ENCODE results near the gene UPB1. TPM values are rescaled to one million over a fixed set of nuclear protein-coding genes. Genes with fewer than 3 reads are reported as not detected.
A peak's percentile ranks its signal among the peaks of the same experiment; 100 is the strongest.

Gene UPB1
- total and polyA plus RNA-seq, 4 experiments from 2014 or later: 1.1 to 1.4 TPM; not detected in 2

- H3K4me3 ChIP-seq (ENCODE audit: low read length in 2 of 2): no peak overlapping the region
- peaks cover 5 to 11% (median 8%) of the 10 kb centered on the region in 4 donors for H3K4me1 Mint-ChIP-seq
- H3K9me3 ChIP-seq (ENCODE audit: control insufficient read depth in 1 of 2, low read length in 2 of 2): no peaks in the 10 kb centered on the region
- H3K9me3 Mint-ChIP-seq: no peaks in the 10 kb centered on the region
- H3K27me3 Mint-ChIP-seq: no peaks in the 10 kb centered on the region
- H3K4me3 Mint-ChIP-seq: no peak overlapping the region
- POLR2A ChIA-PET (ENCODE audit: partially characterized antibody): no interaction called here
- intact Hi-C loops (cut with micrococcal nuclease): no loop called here
- CTCF ChIA-PET (ENCODE audit: partially characterized antibody): no interaction called here
- no peaks in the 10 kb centered on the region for H3K27me3 ChIP-seq (ENCODE audit: insufficient read depth, low read length)
- no peak overlapping the region for H3K27ac Mint-ChIP-seq
- H3K27ac ChIP-seq (ENCODE audit: low read depth, low read length): no peak overlapping the region
- H3K36me3 Mint-ChIP-seq: no peaks in the 10 kb centered on the region
- DNase-seq: no peak
- no peaks in the 10 kb centered on the region for H3K4me1 ChIP-seq (ENCODE audit: insufficient read depth, low read length)
- H3K36me3 ChIP-seq (ENCODE audit: insufficient read depth, low read length): no peaks in the 10 kb centered on the region
Measured at GRCh38 chr22:24482575-24482974, 12.6 kb upstream of the UPB1 start.

GRCh38 chr22:24482998-24483397 is 12.1 kb upstream of the UPB1 start:
- H3K9me3 Mint-ChIP-seq: no peaks in the 10 kb centered on the region
- ChIA-PET CTCF (ENCODE audit: partially characterized antibody) (interaction anchor here (0.9 to 2.3 kb wide), 3 partner anchors 36 to 61 kb away, joined by 3 to 5 read pairs (median 3); no protein-coding TSS in a partner anchor), POLR2A (ENCODE audit: partially characterized antibody) (no interaction called here)
- H3K4me3 Mint-ChIP-seq: no peak overlapping the region
- H3K4me1 Mint-ChIP-seq: peaks cover 5 to 11% (median 8%) of the 10 kb centered on the region in 4 donors
- intact Hi-C loops (cut with micrococcal nuclease): no loop called here
- peak overlapping the region in 1 of 7 donors; percentile 20 for H3K27ac Mint-ChIP-seq
- no peaks in the 10 kb centered on the region for H3K9me3 ChIP-seq (ENCODE audit: control insufficient read depth in 1 of 2, low read length in 2 of 2)
- H3K36me3 Mint-ChIP-seq: no peaks in the 10 kb centered on the region
- no peak overlapping the region for H3K4me3 ChIP-seq (ENCODE audit: low read length in 2 of 2)
- H3K27me3 ChIP-seq (ENCODE audit: insufficient read depth, low read length): no peaks in the 10 kb centered on the region
- no peaks in the 10 kb centered on the region for H3K4me1 ChIP-seq (ENCODE audit: insufficient read depth, low read length)
- no peak overlapping the region for H3K27ac ChIP-seq (ENCODE audit: low read depth, low read length)
- H3K36me3 ChIP-seq (ENCODE audit: insufficient read depth, low read length): no peaks in the 10 kb centered on the region
- H3K27me3 Mint-ChIP-seq: no peaks in the 10 kb centered on the region
- no peak for DNase-seq

GRCh38 chr22:24483976-24484545 is 11.1 kb upstream of the UPB1 start:
- H3K4me1 Mint-ChIP-seq: peaks cover 5 to 11% (median 8%) of the 10 kb centered on the region in 4 donors
- DNase-seq: no peak
- Histone ChIP-seq H3K9me3 (ENCODE audit: control insufficient read depth in 1 of 2, low read length in 2 of 2) (no peaks in the 10 kb centered on the region), H3K27me3 (ENCODE audit: insufficient read depth, low read length) (no peaks in the 10 kb centered on the region), H3K4me3 (ENCODE audit: low read length in 2 of 2) (no peak overlapping the region), H3K4me1 (ENCODE audit: insufficient read depth, low read length) (no peaks in the 10 kb centered on the region), H3K27ac (ENCODE audit: low read depth, low read length) (no peak overlapping the region), H3K36me3 (ENCODE audit: insufficient read depth, low read length) (no peaks in the 10 kb centered on the region)
- no peak overlapping the region for H3K4me3 Mint-ChIP-seq
- intact Hi-C loops (cut with micrococcal nuclease): no loop called here
- POLR2A ChIA-PET (ENCODE audit: partially characterized antibody): no interaction called here
- H3K36me3 Mint-ChIP-seq: no peaks in the 10 kb centered on the region
- no peaks in the 10 kb centered on the region for H3K9me3 Mint-ChIP-seq
- CTCF ChIA-PET (ENCODE audit: partially characterized antibody): interaction anchor here (0.6 to 2.3 kb wide), 7 partner anchors 15 to 177 kb away, joined by 3 to 6 read pairs (median 3); partner anchors contain the start of gene ADORA2A
- H3K27ac Mint-ChIP-seq: peak overlapping the region in 1 of 7 donors; percentile 45
- no peaks in the 10 kb centered on the region for H3K27me3 Mint-ChIP-seq

- no peaks in the 10 kb centered on the region for H3K27me3 ChIP-seq (ENCODE audit: insufficient read depth, low read length)
- no peaks in the 10 kb centered on the region for H3K36me3 Mint-ChIP-seq
- H3K9me3 ChIP-seq (ENCODE audit: control insufficient read depth in 1 of 2, low read length in 2 of 2): no peaks in the 10 kb centered on the region
- no peak overlapping the region for H3K4me3 Mint-ChIP-seq
- peaks cover 0 to 4% of the 10 kb centered on the region in 2 donors for H3K27me3 Mint-ChIP-seq
- no peak overlapping the region for H3K4me3 ChIP-seq (ENCODE audit: low read length in 2 of 2)
- DNase-seq: no peak
- CTCF ChIA-PET (ENCODE audit: partially characterized antibody): interaction anchor here (1.0 to 2.3 kb wide), 5 partner anchors 14 to 63 kb away, joined by 3 to 19 read pairs (median 5); partner anchors contain the start of gene ADORA2A
- H3K27ac Mint-ChIP-seq: no peak overlapping the region
- H3K9me3 Mint-ChIP-seq: peaks cover 0 to 1% (median 0%) of the 10 kb centered on the region in 8 donors
- no peak overlapping the region for H3K27ac ChIP-seq (ENCODE audit: low read depth, low read length)
- H3K36me3 ChIP-seq (ENCODE audit: insufficient read depth, low read length): no peaks in the 10 kb centered on the region
- H3K4me1 ChIP-seq (ENCODE audit: insufficient read depth, low read length): no peaks in the 10 kb centered on the region
- intact Hi-C loops (cut with micrococcal nuclease): loop anchor here (1.0 kb wide), 2 partner anchors 61 to 161 kb away; no protein-coding TSS in a partner anchor
- POLR2A ChIA-PET (ENCODE audit: partially characterized antibody): no interaction called here
- H3K4me1 Mint-ChIP-seq: peaks cover 5 to 11% (median 8%) of the 10 kb centered on the region in 4 donors
Measured at GRCh38 chr22:24485170-24485569, 10.0 kb upstream of the UPB1 start.

- no peaks in the 10 kb centered on the region for H3K27me3 ChIP-seq (ENCODE audit: insufficient read depth, low read length)
- Mint-ChIP-seq H3K9me3 (peaks cover 0 to 1% (median 0%) of the 10 kb centered on the region in 8 donors), H3K27me3 (peaks cover 0 to 4% of the 10 kb centered on the region in 2 donors), H3K4me1 (peaks cover 5 to 11% (median 8%) of the 10 kb centered on the region in 4 donors), H3K4me3 (no peak overlapping the region), H3K27ac (no peak overlapping the region), H3K36me3 (no peaks in the 10 kb centered on the region)
- H3K36me3 ChIP-seq (ENCODE audit: insufficient read depth, low read length): no peaks in the 10 kb centered on the region
- ChIA-PET CTCF (ENCODE audit: partially characterized antibody) (interaction anchor here (1.4 to 1.8 kb wide), 3 partner anchors 62 to 67 kb away, joined by 4 to 19 read pairs (median 4); no protein-coding TSS in a partner anchor), POLR2A (ENCODE audit: partially characterized antibody) (no interaction called here)
- H3K9me3 ChIP-seq (ENCODE audit: control insufficient read depth in 1 of 2, low read length in 2 of 2): no peaks in the 10 kb centered on the region
- no peaks in the 10 kb centered on the region for H3K4me1 ChIP-seq (ENCODE audit: insufficient read depth, low read length)
- intact Hi-C loops (cut with micrococcal nuclease): loop anchor here (1.0 kb wide), 2 partner anchors 61 to 161 kb away; no protein-coding TSS in a partner anchor
- DNase-seq: peak in 4 of 5 donors; percentile 16 to 34 (median 27)
- H3K4me3 ChIP-seq (ENCODE audit: low read length in 2 of 2): no peak overlapping the region
- H3K27ac ChIP-seq (ENCODE audit: low read depth, low read length): no peak overlapping the region
Measured at GRCh38 chr22:24485608-24486007, 9.5 kb upstream of the UPB1 start.

- no peak for DNase-seq
Measured at GRCh38 chr22:24486501-24486921, 8.6 kb upstream of the UPB1 start.

GRCh38 chr22:24489011-24489410 is 6.1 kb upstream of the UPB1 start:
- no peaks in the 10 kb centered on the region for H3K36me3 ChIP-seq (ENCODE audit: insufficient read depth, low read length)
- Mint-ChIP-seq H3K4me1 (peaks cover 5 to 11% (median 8%) of the 10 kb centered on the region in 4 donors), H3K36me3 (no peaks in the 10 kb centered on the region), H3K27me3 (peaks cover 5 to 10% of the 10 kb centered on the region in 2 donors), H3K9me3 (peaks cover 0 to 1% (median 0%) of the 10 kb centered on the region in 8 donors), H3K27ac (no peak overlapping the region), H3K4me3 (no peak overlapping the region)
- CTCF ChIA-PET (ENCODE audit: partially characterized antibody): no interaction called here
- POLR2A ChIA-PET (ENCODE audit: partially characterized antibody): no interaction called here
- intact Hi-C loops (cut with micrococcal nuclease): no loop called here
- H3K27ac ChIP-seq (ENCODE audit: low read depth, low read length): no peak overlapping the region
- H3K27me3 ChIP-seq (ENCODE audit: insufficient read depth, low read length): peaks cover 5% of the 10 kb centered on the region
- DNase-seq: no peak
- H3K4me3 ChIP-seq (ENCODE audit: low read length in 2 of 2): no peak overlapping the region
- H3K4me1 ChIP-seq (ENCODE audit: insufficient read depth, low read length): no peaks in the 10 kb centered on the region
- no peaks in the 10 kb centered on the region for H3K9me3 ChIP-seq (ENCODE audit: control insufficient read depth in 1 of 2, low read length in 2 of 2)

More at GRCh38 chr22:24486501-24486921, 8.6 kb upstream of the UPB1 start:
- H3K27me3 ChIP-seq (ENCODE audit: insufficient read depth, low read length): no peaks in the 10 kb centered on the region
- no peak overlapping the region for H3K4me3 Mint-ChIP-seq
- POLR2A ChIA-PET (ENCODE audit: partially characterized antibody): no interaction called here
- intact Hi-C loops (cut with micrococcal nuclease): no loop called here
- H3K36me3 ChIP-seq (ENCODE audit: insufficient read depth, low read length): no peaks in the 10 kb centered on the region
- no peaks in the 10 kb centered on the region for H3K36me3 Mint-ChIP-seq
- peaks cover 0 to 1% (median 0%) of the 10 kb centered on the region in 8 donors for H3K9me3 Mint-ChIP-seq
- H3K4me1 Mint-ChIP-seq: peaks cover 5 to 11% (median 8%) of the 10 kb centered on the region in 4 donors
- H3K27me3 Mint-ChIP-seq: peaks cover 0 to 4% of the 10 kb centered on the region in 2 donors
- H3K4me1 ChIP-seq (ENCODE audit: insufficient read depth, low read length): no peaks in the 10 kb centered on the region
- H3K9me3 ChIP-seq (ENCODE audit: control insufficient read depth in 1 of 2, low read length in 2 of 2): no peaks in the 10 kb centered on the region
- CTCF ChIA-PET (ENCODE audit: partially characterized antibody): interaction anchor here (0.8 to 1.8 kb wide), 3 partner anchors 12 to 68 kb away, joined by 3 to 19 read pairs (median 4); no protein-coding TSS in a partner anchor
- H3K27ac Mint-ChIP-seq: peak overlapping the region in 3 of 7 donors; percentile 14 to 59 (median 18)
- no peak overlapping the region for H3K4me3 ChIP-seq (ENCODE audit: low read length in 2 of 2)
- no peak overlapping the region for H3K27ac ChIP-seq (ENCODE audit: low read depth, low read length)
